PC-9 (cell line): ENCODE measurements around the gene UBN1.

Experiments
- EZH2 ChIP-seq: fragments of 200-600 bp; sonication (generic); IDR thresholded peaks from 2 replicates; pipeline ENCODE4 v1.8.0; 2017; ENCODE audit warnings: antibody characterized with exemption, low read depth
- TF ChIP-seq, protein P1 (sequence below): fragments of 200-600 bp; sonication (generic); conservative IDR thresholded peaks from 2 replicates; pipeline ENCODE4 v1.6.1; 2017; ENCODE audit warnings: mixed run types, antibody characterized with exemption, mild to moderate bottlenecking, moderate library complexity

DNA sequence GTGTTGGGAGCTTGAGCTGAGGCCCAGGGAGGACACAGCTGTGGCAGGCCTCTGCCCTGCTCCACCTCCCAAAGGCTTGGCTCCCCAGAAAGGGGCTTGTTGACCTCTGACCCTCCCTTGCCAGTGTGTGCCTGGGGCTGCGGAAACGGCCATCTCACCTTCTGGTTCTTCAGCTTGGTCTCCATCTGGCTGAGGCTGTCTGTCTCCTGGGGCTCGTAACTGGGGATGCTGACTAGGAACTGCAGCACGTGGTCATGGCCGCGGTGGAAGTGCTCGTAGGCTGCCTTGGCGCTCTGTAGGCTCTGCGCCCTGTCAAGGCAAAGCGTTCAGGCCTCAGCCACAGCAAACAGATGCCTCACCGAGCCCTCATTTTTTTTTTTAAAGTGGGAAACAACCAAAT is 42.7 kb downstream of the UBN1 start:
- no peak for TF ChIP-seq EZH2
- TF ChIP-seq, protein P1, sequence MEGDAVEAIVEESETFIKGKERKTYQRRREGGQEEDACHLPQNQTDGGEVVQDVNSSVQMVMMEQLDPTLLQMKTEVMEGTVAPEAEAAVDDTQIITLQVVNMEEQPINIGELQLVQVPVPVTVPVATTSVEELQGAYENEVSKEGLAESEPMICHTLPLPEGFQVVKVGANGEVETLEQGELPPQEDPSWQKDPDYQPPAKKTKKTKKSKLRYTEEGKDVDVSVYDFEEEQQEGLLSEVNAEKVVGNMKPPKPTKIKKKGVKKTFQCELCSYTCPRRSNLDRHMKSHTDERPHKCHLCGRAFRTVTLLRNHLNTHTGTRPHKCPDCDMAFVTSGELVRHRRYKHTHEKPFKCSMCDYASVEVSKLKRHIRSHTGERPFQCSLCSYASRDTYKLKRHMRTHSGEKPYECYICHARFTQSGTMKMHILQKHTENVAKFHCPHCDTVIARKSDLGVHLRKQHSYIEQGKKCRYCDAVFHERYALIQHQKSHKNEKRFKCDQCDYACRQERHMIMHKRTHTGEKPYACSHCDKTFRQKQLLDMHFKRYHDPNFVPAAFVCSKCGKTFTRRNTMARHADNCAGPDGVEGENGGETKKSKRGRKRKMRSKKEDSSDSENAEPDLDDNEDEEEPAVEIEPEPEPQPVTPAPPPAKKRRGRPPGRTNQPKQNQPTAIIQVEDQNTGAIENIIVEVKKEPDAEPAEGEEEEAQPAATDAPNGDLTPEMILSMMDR, result no peak
